Astrocyte of the hippocampus (primary cell): ENCODE results near the gene FCN3.

ENCODE experiments used
- DNase-seq: peaks from one replicate; pipeline ENCODE4 v3.0.0; 2011; ENCODE audit warnings: low read depth, low spot score

FCN3 gene

DNA sequence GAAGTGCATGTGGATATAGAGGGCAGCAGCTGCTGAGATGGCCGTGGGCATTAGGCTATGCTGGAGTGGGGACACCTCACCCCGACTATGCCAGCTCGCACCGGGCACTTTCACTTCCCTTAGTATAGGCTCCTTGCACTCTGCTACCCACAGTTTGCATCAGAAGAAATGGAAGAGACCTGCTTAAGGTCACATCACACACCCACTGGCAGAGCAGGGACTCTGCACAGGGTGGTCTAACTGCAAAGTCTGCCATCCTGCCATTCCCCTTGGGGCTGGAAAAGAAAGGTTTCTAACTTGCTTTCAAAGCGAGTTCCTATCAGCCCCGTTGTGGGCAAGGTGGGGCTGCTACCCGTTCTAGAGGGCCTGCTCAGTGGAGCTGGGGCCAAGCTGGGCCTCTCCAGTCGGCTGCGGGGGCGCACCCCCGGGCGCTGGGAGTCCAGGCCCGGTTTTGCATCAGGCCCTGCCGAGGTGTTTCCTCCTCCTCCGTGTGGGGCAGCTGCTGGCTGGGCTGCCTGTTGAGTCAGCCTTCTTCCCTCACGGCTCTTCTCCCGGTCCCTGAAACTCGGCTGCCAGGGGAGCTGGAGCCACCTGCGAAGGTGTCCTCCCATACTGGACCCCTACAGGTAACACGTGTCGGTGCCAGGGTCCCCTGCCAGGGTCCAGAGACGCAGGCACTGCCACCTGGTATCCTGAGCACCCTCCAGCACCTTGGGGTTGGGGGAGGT, 32.9 kb downstream of the FCN3 start, which contains the start of gene SYTL1:
Gene SYTL1, plus strand, starts transcription at position 498 of the 728 bp plus-strand sequence. CDS start 3,313 bp downstream, outside the sequence.
- peak; percentile 85 for DNase-seq

DNA sequence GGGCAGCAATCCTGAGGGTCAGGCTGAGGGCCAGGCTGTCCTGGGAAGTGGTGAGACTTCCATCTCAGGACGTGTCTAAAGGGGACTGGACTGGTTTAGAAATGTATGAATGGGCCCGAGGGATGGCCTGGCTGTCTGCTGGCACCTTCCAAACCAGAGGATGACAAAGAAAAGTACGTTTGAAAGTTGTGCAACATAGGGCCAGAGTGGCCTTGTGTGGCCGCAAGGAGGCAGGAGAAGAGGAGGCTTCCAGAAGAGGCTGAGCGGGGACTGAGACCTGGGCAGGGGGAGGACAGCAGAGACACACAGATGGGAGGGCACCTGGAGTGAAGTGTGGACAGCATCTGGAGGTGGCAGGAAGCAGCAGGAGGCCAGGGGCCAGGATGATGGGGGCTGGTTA, 35.4 kb downstream of the FCN3 start:
- DNase-seq = no peak

DNA sequence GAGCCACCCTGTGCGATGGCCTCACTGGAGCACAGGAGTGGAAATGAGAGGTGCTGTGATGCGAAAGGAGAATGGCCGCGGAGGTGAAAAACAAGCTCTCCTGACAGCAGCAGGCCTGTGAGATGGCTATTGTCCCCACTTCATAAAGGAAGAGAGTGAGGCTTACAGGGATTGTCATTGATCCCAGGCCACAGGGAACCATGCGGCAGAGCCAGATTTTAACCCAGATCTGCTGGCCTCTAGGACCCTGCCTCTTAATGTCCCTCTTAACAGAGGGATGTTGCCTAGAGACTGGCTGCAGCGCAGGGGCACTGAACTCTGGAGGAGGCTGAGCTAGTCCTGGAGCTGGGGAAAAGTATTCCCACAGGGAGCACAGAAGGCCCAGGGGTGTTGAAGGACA, 35.9 kb downstream of the FCN3 start:
- no peak for DNase-seq

DNA sequence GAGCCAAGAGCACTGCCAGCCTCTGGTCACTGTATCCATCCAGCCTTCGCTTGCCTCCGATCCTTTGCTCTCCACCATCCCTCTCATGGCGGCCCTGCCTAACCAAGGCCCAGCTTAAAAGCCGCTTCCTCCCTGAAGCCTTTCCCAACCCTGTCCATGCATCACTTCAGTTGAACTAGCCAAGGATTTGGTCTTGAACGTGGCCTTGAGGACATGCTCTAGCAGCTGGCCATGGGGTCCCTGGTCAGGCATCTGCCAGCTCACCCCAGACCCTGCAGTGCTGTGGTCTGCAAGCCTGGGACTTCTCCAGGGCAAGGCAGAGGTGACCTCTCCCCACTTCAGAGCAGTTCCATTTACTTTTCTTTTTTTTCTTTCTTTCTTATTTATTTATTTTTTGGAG, 37.9 kb downstream of the FCN3 start:
- DNase-seq = no peak

DNA sequence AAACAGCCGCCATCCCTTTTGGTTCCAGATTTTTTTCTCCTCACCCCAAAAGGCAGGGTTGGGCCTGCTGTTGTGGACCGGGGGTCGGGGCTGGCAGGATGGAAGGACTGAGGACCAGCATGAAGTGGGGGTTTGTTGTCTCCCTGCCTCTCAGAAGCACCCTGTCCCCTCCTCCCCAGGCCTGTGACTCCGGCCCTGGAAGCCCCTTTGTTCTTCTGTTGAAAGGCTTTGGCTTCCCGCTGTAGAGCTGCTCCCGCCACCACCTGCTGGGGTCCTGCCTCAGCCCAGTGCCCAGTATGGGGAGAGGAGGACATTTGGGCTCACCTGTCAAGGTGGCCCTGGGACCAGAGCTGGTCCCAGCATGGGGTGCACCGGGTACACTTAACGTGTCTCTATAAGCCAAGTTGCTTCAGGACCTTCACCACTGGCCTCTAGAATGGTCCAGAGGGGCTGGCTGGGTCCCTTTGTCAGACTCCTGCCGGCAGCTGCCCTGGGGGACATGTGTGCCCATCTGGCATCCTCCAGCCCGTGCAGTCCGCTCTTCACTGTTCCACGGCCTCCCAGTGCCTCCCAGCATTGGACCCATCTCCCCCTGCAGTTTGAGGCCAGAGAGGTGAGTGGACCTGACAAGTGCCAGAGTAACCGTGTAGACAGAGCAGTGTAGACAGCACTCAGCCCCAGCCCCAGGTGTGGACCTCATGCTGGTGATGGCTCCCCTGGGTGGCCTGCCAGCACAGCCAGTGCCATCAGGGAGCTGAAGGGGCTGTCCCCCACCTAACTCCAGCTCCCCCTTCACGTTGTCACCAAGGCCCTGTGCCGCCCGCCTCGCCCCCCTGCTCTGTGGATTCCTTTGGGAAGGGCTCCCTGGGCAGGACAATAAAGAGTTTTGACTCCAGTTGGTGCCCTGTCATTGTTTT, 38.9 kb downstream of the FCN3 start:
- DNase-seq = no peak

DNA sequence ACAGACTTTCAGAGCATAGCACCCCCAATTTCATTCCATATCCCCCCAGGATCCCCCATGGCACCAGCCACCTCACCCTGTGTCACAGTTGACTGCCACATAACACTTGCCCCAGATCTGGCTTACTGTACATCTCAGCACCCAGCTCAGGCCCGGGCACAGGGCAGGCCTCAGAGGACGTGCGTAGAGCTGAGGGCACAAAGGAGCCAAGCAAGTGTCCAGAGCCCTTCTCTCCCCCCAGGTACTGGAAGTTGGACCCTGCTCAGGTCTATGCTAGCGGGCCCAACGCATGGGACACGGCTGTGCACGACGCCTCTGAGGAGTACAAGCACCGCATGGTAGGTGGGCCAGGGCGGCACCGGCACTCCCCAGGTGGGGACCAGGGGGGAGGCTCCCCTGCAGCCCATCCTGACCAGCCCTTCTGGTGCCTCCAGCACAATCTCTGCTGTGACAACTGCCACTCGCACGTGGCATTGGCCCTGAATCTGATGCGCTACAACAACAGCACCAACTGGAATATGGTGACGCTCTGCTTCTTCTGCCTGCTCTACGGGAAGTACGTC, 40.8 kb downstream of the FCN3 start:
- DNase-seq = no peak

DNA sequence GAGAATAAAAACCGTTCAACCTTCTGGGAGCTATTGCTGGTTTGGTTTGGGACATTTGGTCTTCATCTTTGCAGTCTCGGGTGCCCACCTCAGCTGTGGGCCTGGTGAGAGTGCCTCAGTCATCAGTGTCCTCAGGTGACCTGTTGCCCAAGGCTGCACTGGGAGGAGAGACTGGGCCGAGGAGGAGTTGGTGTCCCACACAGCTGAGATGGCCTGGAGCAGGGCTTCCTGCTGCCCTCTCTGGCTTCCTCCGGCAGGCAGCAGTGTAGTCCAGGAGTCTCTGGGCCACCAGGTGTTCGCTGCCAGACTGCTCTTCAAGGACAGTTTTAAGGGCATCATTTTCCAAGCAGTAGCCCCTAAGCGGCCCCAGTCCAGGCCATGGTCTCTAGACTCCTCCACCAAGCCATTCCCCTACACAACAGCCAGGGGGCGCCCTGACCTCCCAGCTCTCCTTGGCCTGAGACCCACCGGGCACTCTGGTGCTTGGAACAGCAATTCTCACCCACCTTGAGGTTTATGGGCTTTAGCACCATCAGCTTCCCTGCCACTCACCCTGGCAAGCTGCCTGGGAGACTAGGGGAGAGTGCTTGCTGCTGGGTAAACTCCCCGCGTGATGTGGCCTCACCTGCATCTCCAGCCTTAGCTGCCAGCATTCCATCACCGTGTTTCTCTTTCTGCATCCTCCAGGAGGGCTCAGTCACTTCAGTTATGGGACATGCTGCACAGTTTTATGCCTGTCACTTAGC, 41.9 kb downstream of the FCN3 start:
- DNase-seq = peak; percentile 62

DNA sequence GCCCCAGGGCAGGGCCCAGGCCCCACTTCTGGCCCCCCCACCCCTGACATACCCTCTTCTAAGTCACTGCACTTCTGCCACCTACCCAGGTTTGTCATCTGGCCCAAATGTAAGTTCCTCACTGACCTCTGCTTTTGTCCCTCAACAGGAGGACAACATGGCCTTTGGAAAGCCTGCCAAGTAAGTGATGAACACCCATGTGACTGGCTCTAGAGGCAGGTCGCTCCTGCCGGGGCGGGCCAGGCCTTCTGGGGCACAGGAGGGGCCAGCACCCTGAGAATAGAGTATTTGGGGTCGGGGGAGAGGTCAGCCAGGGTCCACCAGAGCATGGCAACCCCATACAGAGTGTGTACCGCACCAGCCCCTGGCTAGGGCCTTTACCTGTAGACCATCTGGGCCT, 42.7 kb downstream of the FCN3 start:
- no peak for DNase-seq

DNA sequence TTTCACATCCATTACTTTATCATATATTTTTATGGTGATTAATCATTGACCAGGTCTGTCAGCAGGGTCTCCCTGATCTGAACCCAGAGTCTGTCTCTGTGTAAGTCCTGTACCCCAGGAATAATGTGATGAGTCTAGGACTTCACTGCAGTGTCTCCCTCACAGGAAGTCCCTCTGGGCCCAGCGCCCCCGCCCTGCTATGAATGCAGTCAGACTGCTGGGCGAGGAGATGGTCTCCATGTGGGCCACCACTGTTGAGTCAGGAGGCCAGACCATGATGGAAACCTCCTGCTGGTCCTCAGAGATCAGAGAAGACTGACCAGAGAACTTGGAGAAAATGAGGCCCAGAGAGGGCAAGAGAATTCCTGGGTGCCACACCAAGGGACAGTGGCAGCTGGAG, 43.2 kb downstream of the FCN3 start:
- DNase-seq = no peak

DNA sequence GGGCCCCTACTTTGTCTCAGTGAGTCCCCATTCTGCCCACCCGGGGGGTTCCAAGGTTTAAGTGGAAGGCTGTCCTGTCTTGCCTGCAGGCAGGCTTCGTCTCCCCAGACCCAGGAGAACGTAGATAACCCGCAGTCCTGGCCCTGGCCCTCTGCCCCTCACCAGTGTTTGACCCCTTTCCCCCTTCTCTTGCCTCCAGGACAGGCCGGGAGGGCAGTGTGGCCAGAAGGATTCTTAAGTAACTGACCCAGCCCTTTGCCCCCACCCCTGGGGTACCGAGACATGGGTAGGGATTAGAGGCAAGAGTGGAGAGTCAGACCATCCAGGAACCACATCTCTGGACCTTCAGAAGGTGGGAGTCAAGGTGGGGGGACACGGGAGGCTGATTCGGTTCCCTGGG, 43.8 kb downstream of the FCN3 start:
- no peak for DNase-seq

DNA sequence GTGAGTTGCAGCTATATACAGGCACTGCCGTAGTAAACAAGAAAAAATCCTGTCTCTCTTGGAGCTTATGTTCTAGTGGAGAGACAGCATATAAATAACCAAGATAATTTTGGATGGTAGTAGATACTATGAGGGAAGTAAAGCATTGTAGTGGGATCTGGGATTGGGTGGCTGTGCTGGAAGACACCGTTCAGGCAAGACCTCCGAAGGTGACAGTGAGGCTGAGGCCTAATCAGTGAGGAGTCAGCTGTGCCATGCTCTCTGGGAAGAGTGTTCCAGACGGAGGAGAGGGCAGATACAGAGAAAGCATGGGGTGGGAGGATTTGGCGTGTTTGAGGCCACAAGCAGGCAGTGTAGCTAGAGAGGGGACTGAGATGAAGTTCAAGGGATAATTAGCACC, 46.7 kb downstream of the FCN3 start:
- DNase-seq = no peak

DNA sequence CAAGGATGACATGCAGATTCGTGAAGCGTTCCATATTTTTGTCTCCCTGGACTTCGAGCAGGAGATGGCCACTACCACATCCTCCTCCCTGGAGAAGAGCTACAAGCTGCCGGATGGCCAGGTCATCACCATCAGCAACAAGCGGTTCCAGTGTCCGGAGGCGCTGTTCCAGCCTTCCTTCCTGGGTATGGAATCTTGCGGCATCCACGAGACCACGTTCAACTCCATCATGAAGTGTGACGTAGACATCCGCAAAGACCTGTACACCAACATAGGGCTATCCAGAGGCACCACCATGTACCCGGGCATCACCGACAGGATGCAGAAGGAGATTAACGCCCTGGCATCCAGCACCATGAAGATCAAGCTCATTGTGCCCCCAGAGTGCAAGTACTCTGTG, 49.3 kb downstream of the FCN3 start:
- no peak for DNase-seq

DNA sequence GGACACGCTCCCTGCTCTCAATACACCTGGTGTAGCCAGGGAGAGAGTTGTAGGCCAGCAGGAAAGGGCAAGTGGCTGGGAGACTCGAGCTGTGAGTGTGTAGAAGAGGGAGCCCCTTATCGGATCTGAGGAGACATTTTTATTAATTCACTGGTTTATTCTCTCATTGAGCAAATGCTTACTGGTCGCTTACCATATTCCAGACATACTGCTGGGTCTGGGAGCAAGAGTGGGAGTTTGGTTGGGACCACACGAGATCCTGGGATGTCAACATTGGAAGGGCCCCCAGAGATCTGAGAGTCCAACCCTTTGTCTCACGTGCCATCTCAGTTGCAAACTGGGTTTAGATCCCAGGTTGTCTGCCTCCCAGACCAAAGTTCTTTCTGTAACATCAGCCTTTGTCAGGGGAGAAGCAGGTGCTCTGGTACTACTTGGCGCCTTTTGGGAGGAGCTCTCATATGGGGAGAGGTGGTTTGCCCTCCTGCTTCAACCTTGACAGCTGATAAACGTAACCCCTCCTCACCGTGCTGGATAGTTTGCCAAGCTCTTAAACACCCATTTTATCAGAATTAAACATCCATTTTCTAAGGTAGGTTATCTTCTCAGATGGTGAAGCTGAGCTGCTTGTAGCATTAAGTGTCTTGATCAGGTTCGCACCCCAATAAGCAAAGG, 51.9 kb downstream of the FCN3 start:
- DNase-seq = no peak

DNA sequence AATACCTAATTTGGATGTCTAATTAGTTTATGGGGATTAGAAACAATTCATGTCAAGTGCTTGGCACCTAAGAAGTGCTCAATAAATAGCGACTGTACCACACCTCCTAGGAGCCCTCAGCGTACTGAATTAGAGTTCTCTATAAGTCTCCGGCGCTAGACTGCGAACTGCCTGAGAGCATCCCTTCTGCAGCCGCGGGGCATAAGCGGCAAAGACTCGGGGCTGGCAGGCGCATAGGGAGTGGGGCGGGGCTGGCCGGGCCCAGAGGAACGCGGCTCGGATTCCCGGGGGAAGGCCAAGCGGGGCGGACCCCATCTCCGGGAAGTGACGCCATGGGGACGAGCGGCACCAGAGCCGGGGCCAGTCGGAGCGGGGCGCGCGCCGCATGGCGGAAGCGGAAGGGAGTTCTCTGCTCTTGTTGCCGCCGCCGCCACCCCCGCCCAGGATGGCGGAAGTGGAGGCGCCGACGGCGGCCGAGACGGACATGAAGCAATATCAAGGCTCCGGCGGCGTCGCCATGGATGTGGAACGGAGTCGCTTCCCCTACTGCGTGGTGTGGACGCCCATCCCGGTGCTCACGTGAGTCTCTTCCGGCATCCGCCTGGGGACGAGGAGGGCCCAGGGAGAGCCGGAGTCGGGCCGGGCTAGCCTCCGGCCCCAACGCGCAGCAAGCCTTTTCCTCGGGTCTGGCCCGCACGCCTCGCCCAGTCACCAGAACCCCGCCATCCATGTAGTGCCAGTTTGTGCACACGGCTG, 52.6 kb downstream of the FCN3 start, which contains the start of gene TMEM222:
Gene TMEM222, plus strand, starts transcription at position 351 of the 756 bp plus-strand sequence. Its CDS starts 35 bp downstream, at position 386.
- peak; percentile 99 for DNase-seq
